ELF-1 (cell line): ENCODE measurements around the gene TRAF7.

Experiments
- DNase-seq: peaks from one replicate; pipeline ENCODE4 v3.0.0-alpha.2; 2016; ENCODE audit warnings: low read depth, low spot score

The TRAF7 gene

DNA sequence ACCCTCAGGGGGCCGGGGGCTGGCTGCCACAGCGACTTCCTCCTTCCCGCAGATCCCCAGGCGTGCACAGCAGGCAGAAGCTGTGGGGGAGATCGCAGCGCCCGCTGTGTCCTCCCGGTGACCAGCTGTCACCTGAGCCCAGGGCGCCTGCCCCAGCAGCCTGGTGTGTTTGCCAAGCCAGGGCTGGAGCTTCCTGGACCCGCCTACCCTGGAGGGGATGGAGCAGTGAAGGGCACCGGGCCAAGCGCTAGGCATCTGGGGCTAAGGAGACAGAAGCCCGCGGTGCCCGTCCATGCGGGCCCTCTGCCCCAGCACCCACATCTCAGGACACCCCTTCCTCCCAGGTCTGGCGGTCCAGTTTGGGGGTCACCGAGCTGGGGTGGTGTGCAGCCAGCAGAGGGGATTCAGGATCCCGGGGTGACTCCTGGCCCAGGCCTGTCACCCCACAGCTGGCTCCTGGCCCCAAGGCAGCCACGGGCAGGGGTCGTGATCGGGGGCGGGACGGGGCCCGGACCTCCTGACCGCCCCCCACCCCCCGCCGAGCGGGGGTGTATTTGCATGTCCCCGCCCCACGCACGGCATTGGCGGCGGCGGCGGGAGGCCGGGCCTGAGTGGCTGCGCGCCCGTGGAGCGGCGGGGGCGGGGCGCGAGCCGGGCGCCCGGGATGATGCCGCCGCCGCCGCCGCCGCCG is 7.5 kb upstream of the TRAF7 start, which contains the start of gene RAB26:
TSS of gene RAB26 (plus strand) at position 645 of the 691 bp plus-strand sequence. CDS start 159 bp downstream, outside the sequence.
- peak; percentile 78 for DNase-seq

DNA sequence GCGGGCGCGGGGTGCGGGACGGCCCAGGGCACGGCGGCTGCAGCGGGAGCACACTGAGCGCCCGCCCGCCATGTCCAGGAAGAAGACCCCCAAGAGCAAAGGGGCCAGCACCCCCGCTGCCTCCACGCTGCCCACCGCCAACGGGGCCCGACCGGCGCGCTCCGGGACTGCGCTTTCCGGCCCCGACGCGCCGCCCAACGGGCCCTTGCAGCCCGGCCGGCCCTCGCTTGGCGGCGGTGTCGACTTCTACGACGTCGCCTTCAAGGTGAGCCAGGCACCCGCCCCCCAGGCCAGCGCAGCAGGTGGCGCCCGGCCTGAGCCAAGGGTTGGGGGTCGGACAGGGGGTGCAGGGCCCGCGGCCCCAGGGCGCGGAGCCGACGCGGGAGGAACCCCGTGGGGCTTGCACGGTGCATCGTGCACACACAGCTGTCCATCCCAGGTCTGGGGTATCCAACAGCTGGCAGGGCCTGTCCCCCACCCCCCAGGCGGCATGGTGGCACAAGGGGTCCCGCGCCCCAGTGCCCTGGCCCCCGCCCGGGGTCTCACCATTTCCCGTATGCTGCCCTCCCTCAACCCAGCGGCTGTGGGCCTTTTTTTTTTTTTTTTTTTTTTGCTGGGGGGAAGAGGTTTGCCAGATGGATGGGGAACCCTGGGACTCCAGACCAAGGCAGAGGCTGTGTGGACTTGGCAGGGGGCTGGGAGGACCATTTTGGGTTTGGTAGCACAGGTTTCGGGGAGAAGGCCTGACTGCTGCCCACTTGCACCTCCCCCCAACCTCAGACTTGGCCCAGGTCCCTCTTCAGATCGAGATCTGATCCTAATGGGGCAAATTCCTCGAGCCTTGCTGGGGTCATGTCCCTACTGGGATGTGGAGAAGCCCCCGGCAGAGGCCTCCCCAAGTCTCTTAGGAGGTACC is 6.6 kb upstream of the TRAF7 start:
- DNase-seq: peak; percentile 41

DNA sequence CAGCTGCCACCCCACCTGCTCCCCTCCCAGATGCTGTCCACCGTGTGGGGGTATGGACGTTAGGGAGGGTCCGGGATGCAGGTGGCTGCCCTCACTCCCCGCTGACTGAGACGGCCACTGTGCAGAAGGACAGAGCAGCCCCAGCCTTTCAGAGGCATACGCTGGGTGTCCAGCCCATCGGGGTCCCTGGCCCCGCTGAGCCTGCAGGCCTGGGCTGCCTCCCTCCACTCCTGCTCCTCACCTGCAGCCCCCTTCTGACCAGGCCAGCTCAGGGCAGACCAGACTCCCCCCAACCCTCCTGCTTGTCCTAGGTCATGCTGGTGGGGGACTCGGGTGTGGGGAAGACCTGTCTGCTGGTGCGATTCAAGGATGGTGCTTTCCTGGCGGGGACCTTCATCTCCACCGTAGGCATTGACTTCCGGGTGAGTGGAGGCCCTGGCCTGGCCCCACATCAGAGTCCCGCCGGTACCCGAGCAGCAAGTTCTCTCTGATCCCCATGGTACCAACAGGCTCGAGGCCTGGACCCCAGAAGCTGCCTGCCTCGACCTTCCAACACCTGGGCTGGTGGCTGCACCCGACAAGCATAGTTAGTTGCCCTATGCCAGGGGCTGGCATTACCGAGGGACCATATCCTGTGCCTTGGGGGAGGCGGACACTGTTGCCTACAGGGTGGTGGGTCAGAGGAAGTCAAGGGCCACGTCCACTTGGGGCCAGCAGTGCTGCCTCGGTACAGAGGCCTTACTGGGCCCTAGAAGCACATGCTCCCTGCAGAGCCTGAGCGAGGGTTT is 5.8 kb upstream of the TRAF7 start:
- DNase-seq: peak; percentile 71

DNA sequence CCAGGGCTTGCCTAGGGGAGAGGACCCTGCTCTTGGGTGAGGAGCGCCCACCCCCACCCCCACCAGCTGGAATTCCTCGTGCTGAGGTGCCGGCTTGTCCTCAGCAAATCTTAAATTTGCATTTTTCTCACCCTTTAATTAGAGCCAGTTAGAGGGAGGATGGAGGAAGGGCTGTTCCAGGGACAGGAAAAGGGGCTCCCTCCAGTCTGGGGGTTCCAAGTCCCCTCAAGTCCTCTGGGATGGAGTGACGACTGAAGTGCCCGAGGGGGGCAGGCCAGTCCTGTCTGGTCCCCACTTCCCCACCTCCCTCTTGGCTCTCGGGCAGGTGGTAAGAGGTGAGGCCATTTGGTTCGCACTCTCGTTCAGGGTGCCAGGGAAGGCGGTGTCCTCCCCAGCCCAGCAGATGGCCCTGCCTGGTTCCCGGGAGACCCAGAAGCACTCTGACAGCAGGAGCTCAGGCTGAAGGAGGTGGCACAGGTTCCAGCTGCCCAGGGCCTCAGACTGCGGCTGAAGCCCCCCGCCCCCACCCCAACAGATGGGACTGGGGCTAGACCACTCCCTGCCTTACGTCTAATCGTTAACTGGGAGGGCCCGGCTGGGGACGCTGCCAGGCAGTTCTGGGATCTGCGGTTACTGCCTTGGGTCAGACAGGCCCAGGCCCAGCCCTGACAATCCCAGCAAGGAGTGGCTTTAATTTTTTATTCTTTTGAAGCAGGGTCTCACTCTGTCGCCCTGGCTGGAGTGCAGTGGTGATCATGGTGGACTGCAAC is 5.0 kb upstream of the TRAF7 start:
- DNase-seq: peak; percentile 85

DNA sequence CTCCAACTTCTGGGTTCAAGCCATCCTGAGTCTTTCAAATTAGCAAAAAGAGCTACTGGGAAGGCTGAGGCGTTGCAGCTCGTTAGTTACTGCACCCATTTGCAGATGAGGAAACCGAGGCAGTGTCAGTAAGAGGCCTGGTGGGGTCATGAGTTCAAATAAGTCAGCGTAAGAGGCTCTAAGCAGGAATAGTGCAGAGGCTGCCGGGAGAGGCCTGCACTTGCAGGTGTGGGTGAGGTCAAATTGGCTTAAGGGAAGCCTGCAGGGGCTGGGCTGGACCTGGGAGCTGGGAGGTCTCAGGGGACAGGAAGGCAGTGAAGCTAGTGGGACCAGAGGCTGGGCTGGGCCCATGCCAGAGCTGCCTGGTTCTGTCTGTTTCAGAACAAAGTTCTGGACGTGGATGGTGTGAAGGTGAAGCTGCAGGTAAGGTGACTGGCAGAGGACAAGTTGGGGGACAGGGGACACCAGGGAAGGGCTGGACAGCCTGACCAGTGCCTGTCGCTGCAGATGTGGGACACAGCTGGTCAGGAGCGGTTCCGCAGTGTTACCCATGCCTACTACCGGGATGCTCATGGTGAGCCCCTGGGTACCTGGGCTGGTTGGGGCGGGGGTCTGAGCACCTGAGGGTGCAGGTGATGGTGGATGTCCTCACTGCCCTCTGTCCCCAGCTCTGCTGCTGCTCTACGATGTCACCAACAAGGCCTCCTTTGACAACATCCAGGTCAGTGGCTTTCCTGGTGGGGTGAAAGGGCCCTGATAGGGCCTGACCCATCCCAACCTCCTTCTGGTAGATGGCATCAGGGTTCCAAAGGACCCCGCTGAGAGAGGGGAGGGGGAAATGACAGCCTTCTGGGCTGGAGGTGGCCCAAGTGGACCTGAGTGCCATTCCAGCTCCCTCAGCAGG is 4.1 kb upstream of the TRAF7 start:
- peak; percentile 84 for DNase-seq

DNA sequence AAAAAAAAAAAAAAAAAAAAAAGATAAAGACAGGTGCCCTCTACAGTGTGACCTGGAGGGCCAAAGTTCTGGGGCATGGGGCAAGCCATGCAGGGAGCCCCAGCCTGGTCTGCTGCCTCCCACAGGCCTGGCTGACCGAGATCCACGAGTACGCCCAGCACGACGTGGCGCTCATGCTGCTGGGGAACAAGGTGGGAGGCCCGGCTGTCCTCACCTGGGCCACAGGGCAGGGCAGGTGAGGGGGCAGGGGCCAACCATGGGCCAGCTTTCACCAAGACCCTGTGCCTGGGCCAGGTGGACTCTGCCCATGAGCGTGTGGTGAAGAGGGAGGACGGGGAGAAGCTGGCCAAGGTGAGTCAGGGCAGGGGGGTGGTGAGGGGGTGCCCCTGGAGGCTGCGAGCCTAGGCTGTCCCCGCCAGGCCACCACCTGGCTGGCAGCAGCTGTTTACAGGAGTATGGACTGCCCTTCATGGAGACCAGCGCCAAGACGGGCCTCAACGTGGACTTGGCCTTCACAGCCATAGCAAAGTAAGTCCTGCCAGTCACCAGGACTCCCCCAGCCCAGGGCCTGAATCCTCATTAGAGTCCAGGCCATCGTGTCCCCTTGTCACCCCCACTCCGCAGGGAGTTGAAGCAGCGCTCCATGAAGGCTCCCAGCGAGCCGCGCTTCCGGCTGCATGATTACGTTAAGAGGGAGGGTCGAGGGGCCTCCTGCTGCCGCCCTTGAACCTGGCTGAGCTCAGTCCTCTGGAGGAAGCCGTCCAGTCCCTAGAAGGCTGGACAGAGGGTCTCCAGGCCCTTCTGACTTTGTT is 2.7 kb upstream of the TRAF7 start:
- peak; percentile 51 for DNase-seq

DNA sequence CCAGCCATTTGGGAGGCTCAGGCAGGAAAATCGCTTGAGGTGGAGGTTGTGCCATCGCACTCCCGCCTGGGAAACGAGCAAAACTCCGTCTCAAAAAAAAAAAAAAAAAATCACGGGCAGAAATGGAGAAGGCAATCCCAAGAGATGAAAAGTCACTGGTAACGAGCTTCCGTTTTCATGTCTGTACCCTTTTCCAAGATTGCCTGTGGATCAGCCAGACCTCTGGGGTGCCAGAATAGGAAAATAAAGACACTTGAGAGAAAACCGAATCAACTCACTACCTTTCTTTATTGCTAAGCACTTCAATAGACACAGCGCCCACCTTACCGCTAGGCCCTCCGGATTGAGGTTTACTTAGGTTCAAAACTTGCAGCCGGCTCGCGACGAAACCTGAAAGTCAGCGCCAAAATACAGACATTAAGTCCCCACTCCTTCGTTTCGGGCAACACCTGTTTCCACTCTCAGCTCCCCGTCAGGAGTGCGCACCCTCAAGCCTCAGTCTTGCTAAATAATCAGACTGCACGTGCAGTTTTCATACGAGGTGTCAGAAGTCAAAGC is 970 bp upstream of the TRAF7 start:
- DNase-seq: no peak

DNA sequence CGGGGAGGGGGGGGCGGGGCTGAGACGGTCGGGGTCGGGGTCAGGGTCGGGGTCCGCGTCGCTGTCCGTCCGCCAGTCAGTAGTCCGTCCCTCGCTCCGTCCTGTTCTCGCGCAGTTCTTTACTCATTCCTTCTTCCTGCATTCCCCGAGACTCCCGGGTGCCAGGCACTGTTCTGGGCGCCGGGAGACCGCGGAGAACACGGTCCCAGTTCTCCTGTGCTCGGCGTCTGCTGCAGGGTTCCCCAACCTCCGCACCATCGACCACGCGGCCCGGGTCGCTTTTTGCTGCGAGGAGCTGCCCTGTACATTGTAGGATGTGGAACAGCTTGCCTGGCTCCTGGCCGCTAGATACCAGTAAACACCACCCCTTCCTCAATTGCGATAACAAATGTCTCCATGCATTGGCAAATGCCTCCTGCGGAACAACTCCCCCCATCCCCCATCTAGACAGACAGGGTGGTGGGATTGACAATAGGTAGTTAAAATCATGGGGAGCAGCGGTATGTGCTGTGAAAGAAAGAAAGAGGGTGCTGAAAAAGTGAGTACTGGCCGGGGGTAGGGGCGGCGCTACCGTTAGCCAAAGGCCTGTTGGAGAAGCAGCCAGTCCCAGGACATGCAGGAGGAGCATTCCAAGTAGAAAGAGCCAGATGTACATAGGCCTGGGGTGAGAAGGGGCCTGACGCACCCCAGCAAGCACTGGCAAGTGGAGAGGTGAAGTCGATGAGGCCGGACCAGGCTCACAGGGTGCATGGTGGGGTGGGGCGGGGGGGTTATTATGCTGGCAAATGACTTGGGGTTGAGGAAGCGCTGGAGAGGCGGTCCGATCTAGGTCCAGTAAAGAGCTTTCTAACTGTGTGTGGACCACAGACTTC is 631 bp downstream of the TRAF7 start:
- peak; percentile 59 for DNase-seq

DNA sequence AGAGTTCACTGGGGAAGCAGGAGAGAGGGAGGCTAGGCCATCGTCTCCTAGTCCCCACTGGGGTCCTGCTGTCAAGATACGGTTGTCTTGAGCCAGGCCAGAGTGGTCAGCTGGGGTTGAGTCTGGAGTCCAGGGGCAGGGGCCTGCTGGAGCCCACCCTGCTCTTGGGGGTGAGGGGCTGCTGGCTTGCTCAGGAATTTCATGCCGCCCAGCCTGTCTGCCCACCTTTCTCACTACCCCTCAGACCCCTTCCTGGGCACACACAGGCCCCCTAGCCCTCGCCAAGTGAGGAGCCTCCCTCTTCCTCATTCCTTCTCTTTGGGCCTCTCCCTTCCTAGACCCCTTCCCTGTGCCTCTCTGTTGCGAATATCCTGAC is 1.3 kb downstream of the TRAF7 start:
- no peak for DNase-seq

DNA sequence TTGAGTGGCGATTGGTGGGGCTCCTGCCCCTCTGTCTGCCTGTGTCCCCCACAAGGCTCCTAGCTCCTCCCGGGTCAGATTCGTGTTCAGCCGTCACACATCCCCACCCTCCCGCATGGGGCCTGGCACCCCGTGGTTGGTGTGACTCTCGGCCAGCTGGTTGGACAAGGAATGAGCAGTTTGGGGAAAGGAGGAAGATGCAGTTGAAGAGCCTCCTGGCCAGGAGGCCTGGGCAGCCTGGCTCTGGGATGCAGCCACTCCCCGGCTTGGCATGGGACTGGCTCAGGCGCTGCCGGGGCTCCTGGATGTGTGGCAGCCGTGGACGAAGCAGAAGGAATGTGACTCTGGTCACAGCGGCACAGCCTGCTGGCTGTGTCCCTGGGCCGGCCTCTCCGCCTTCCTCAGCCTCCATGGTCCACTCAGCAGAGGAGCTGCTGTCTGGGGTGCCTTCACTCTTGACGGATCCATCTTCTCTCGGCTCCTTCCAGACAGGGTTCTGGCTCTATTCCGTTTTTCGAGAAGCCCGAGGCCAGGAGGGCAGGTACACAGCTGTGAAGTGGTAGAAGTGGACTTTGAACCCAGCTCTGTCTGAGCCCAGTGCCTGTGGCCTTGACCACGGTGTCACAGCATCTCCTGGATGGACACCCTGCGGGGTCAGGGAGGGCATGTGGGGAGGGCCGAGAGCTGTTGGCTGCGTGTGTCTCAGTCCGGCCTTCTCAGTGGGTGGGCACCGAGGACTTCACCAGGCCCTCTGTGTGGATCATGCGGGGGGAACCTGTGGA is 2.1 kb downstream of the TRAF7 start:
- DNase-seq: no peak

DNA sequence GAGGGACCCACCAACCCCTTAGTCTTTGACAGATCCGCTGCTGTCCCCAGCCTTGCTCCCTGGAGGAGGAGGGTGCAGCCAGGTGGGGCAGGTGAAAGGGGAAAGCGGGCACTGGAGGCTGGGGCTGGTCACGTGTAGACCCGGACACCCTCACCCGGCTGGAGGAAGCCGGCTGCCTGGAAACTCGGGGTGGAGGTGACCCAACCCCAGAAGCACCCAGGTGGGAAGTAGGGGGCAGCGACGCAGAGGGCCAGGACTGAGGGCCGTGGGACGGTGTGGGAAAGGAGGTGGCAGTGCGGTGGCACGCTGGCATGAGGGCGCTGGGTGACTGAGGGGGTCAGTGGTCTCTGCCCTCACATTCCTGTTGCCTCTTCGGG is 2.7 kb downstream of the TRAF7 start:
- no peak for DNase-seq

DNA sequence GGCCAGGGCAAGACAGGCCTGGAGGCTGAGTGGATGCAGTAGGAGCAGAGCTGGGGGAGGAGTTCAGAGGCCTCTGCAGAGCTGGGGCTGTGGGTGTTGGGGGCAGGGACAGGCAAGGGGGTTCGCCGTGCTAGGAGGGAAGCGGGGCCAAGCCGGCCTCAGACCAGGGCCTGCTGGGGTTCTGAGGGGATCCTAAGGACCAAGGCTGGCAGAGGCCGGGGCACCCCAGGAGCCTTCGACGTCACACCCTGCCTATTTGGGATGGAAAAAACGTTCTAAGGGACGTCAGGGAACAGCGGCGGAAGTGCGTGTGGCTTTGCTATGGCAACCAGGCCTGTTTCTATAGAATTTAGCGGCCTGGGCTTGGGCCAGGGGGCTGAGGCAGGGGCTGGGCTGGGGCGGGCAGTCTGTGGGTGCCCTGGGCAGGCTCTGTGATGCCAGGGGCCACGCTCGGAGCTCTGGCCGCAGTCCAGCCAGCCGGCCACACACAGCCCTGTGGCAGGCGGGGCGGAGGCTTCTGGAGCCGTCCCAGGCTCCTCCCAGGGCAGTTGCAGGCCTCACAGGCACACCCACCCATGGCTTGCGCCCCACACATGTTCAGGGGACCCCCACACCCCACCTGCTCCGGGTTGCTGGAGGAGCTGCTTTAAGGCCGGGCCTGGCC is 3.7 kb downstream of the TRAF7 start:
- no peak for DNase-seq

DNA sequence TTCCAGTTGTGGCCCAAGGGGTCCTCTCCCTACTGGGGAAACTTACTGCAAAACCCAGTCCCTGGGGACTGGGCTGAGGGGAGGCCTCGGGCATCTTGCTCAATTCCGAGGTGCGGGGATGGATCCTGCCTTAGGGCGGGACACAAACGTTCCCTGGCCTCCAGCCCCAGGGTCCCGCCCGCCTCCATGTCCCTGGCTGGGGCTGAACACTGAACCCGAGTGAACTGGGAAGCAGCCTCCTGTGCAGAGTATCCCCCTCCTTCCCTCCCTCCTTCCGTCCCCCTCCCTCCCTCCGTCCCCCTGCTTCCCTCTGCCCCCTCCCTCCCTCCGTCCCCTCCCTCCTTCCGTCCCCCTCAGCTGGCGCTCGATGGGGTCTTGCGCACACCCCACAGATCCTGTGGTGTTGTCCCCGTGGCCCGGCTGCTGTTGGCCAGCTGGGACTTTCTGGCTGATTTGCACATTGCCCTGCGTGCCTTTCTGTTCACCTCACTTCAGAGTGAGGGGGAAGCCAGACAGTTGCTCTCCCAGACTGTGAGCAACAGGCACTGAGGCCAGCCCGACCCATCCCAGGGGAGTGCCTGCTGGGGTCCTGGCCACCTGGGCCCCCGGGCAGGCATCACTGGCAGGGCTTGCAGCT is 5.5 kb downstream of the TRAF7 start:
- DNase-seq: no peak

DNA sequence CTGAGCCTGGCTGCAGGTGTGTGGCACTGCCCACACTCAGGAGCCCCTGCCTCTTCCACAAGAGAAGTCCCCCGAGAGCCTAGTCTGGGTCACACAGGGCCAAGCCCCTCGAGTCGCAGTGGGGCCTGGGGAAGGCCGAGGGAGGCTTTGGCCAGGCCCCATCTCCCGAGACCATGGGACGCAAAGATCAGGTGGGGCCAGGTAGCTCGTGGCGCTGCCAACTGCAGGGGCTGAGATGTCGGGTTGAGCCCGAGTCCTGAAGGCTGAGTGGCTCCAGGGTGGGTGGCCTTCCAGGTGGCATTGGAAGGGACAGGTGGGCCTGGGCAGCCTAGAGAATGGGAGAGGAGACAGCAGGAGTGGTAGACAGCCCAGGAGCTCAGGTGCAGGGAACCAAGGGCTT is 6.3 kb downstream of the TRAF7 start:
- no peak for DNase-seq

DNA sequence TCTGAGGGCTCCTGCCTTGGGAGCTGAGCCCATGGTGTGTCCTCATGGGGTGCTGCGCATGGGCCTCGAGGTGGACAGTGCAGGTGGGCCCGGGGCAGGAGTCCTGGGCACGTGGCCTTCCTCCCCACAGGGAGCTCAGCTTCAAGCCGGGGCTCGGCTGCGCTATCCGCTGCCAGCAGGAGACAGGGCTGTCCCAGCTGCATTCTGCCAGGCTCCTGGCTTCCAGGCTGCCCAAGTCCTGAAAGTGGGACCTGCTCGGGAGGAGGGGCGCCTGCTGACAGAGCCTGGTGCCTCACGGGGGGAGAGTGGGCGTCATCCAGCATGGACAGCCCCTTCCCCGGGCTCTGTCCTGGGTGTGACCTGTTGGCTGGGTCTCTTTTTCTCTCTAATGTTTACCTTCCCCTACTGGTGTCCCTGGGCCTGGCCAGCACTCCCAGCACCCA is 7.1 kb downstream of the TRAF7 start:
- no peak for DNase-seq

DNA sequence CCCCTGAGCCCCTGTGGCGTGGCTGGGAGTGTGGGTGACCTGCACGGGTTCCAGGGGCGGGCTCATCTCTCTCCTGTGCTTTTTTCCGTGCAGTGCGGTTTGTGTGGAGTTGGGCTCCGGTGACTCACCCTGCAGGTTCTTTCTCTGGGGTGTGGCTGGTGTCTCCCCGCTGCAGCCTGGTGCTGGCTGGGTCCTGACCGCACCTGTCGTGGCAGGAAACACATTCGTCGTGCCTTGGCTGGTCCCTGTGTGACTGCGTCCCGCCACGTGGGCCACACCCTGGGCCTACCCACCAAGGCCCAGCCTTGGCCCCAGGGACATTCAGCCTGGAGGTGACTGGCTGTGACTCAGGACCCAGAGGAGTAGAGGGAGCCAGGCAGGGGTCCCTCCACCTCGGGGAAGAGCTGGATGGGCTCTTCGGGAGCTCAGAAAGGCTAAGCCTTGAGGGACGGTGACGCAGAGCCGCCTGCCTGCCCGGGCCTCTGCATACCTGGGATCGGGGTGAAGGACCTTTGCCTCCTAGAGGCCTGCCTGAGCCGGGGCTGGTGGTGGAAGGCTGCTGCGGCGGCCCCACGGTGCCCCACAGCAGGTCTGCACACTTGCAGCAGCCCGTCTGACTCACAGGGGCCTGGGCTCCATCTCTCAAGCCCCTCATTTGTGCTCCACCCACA is 7.8 kb downstream of the TRAF7 start:
- no peak for DNase-seq
